Gastrocnemius medialis (tissue), 4 donors: ENCODE results near the gene THSD4. TPM values are rescaled to one million over a fixed set of nuclear protein-coding genes. Genes with fewer than 3 reads are reported as not detected.

Experiments
- ATAC-seq, 2 donors: fragments of 150-250 bp; one replicate each; pipeline ENCODE4 v1.9.1; 2016
- DNase-seq, 2 donors: peaks; one replicate each; pipeline ENCODE4 v3.0.0-alpha.2; 2019
- H3K27ac ChIP-seq, 4 donors: fragments of 200-600 bp; sonication (generic); 1 replicate in 1 of 4; 2 replicates in 3 of 4; pipeline ENCODE4 v1.5.1; 2016 to 2018; ENCODE audit warnings: mild to moderate bottlenecking in 2 of 4, moderate library complexity in 1 of 4
- H3K27me3 ChIP-seq, 3 donors: fragments of 200-600 bp; sonication (generic) in 2 of 3; 1 replicate in 1 of 3; 2 replicates in 2 of 3; pipeline versions ENCODE4 v1.5.1 to v1.6.0; 2016 to 2019; ENCODE audit warnings: mild to moderate bottlenecking in 1 of 3, moderate library complexity in 1 of 3
- H3K36me3 ChIP-seq, 2 donors: fragments of 200-600 bp; sonication (generic) in 1 of 2; one replicate each; pipeline ENCODE4 v1.5.1; 2017 to 2018
- H3K4me1 ChIP-seq, 2 donors: fragments of 200-600 bp; sonication (generic) in 1 of 2; one replicate each; pipeline ENCODE4 v1.5.1; 2016 to 2017; ENCODE audit warnings: mild to moderate bottlenecking in 2 of 2
- H3K4me3 ChIP-seq, 4 donors: fragments of 200-600 bp; sonication (generic) in 3 of 4; 1 replicate in 1 of 4; 2 replicates in 3 of 4; pipeline ENCODE4 v1.5.1; 2016 to 2019; ENCODE audit warnings: mild to moderate bottlenecking in 2 of 4
- H3K9me3 ChIP-seq, 3 donors: fragments of 200-600 bp; sonication (generic) in 2 of 3; 1 replicate in 1 of 3; 2 replicates in 2 of 3; pipeline ENCODE4 v1.5.1; 2016 to 2019
- CTCF ChIP-seq, 5 experiments: fragments of 450-650 bp in 3 of 5; fragments of 200-600 bp in 2 of 5; sonication (generic) in 2 of 5; IDR thresholded peaks in 4 of 5; conservative IDR thresholded peaks in 1 of 5; 1 replicate in 4 of 5; 2 replicates in 1 of 5; pipeline ENCODE4 v1.5.1; 2016 to 2019; ENCODE audit warnings: antibody characterized with exemption in 5 of 5, mild to moderate bottlenecking in 3 of 5, moderate library complexity in 3 of 5
- POLR2A ChIP-seq, 2 donors: fragments of 450-650 bp; IDR thresholded peaks; one replicate each; pipeline ENCODE4 v1.6.1; 2017; ENCODE audit warnings: antibody characterized with exemption in 2 of 2, mild to moderate bottlenecking in 2 of 2, moderate library complexity in 2 of 2
- in situ Hi-C, 4 donors: fragments of 200-750 bp; cut with MboI; loops; one replicate each; pipeline versions ENCODE4 v1.15.0 to v1.8.0; 2017; ENCODE audit warnings: low sequenced_read_pairs in 4 of 4
- intact Hi-C: fragments of 100-400 bp; cut with DNase I; formaldehyde crosslinking; loops from one replicate; pipeline ENCODE4 v1.15.1; 2023; ENCODE audit warnings: low total_unique reads
- total RNA-seq, 4 donors: library from RNA; depleted of rRNA; stranded (reverse); fragments of >200 nt; gene quantifications; one replicate each; pipeline versions ENCODE4 v1.1.0 to v1.2.3, GENCODE V29; 2016

The THSD4 gene
- total RNA-seq, 4 donors from 2014 or later = 0.35 to 3.1 (median 0.60) TPM

GRCh38 chr15:71338265-71338664 is 223.0 kb downstream of the THSD4 start:
- Histone ChIP-seq H3K27me3 (no peaks in the 10 kb centered on the region), H3K4me1 (no peaks in the 10 kb centered on the region), H3K9me3 (no peaks in the 10 kb centered on the region), H3K36me3 (no peaks in the 10 kb centered on the region), H3K4me3 (no peak overlapping the region), H3K27ac (no peak overlapping the region)
- DNase-seq (no peak), ATAC-seq (no peak)
- intact Hi-C loops (no loop called here), in situ Hi-C loops (loop anchor here in 1 of 4 donors (25.0 kb wide), 1 partner anchor 226 kb away; the partner anchor contains the start of gene THSD4)
- TF ChIP-seq CTCF (IDR thresholded peaks at IDR 0.05 in 4 of 5, conservative IDR thresholded peaks at IDR 0.05 in 1 of 5) (no peak), POLR2A (IDR thresholded peaks at IDR 0.05) (no peak)

- no peak for DNase-seq
- Histone ChIP-seq H3K4me1 (no peaks in the 10 kb centered on the region), H3K27me3 (no peaks in the 10 kb centered on the region), H3K27ac (no peak overlapping the region), H3K9me3 (no peaks in the 10 kb centered on the region), H3K36me3 (no peaks in the 10 kb centered on the region), H3K4me3 (no peak overlapping the region)
- ATAC-seq = no peak
- intact Hi-C loops = no loop called here
- in situ Hi-C loops = loop anchor here in 1 of 4 donors (25.0 kb wide), 1 partner anchor 227 kb away; the partner anchor contains the start of gene THSD4
- TF ChIP-seq CTCF (IDR thresholded peaks at IDR 0.05 in 4 of 5, conservative IDR thresholded peaks at IDR 0.05 in 1 of 5) = no peak
- no peak for TF ChIP-seq POLR2A (IDR thresholded peaks at IDR 0.05)
Observed at GRCh38 chr15:71338827-71339542, 223.7 kb downstream of the THSD4 start.

DNA sequence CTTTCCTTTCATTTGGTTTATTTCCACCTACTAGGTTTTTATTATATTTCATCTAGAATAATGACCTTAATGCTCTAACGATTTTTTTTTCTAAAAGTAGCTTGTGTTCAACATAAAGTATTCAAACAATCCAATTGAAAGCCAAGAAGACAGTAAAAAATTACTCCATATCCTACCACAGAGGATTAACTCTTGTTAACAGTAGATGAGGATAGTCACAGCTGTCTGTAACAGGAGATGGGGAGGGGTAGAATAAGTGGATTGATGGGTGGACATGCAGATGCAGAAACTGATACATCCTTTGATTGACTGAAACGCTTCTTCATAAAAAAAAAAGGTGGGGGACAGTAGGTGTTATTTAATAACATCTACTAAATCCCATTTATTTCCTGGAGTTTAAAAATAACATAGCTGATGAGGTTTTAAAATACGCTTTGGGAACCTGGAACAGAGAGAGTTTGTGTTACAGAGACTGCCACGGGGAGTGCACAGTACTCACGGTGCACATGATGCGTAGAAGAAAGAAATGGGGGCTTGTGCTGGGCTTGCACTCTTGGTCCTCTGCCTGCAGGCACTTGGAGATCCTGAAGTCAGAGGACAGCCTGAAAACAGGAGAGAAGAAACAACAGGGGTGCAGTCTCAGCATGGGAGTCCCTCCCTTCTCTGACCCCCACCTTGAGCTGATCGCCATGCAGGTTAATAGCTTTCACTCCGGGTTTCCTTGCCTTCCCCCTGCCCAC is 226.7 kb downstream of the THSD4 start:
- no peak overlapping the region for H3K27ac ChIP-seq
- ATAC-seq (no peak), DNase-seq (no peak)
- H3K9me3 ChIP-seq = no peaks in the 10 kb centered on the region
- intact Hi-C loops = no loop called here
- H3K4me3 ChIP-seq = no peak overlapping the region
- TF ChIP-seq CTCF (IDR thresholded peaks at IDR 0.05 in 4 of 5, conservative IDR thresholded peaks at IDR 0.05 in 1 of 5) = no peak
- no peak for TF ChIP-seq POLR2A (IDR thresholded peaks at IDR 0.05)
- H3K36me3 ChIP-seq = no peaks in the 10 kb centered on the region
- in situ Hi-C loops = loop anchor here in 1 of 4 donors (25.0 kb wide), 1 partner anchor 230 kb away; the partner anchor contains the start of gene THSD4
- no peaks in the 10 kb centered on the region for H3K4me1 ChIP-seq
- no peaks in the 10 kb centered on the region for H3K27me3 ChIP-seq

DNA sequence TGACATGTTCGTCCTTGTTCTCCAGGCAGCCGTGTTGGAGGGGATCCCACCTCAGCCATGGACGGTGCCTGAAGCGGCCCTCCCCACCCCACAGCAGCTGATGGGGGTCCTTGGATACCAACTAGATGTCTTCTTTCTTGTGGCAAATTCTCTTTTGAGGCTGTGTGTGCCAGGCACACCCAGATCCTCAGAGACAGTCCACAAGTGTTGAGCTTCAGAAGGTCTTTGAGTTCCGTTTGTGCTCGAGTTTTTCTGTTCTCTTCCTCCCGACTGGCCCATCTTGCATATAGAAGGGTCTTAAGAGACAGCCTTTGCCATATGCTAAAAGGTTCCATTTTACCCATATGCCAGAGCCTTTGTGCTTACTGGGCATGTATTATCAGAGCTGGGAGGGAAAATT is 227.4 kb downstream of the THSD4 start:
- Histone ChIP-seq H3K4me1 (no peaks in the 10 kb centered on the region), H3K36me3 (no peaks in the 10 kb centered on the region), H3K27ac (no peak overlapping the region), H3K9me3 (no peaks in the 10 kb centered on the region), H3K4me3 (no peak overlapping the region), H3K27me3 (no peaks in the 10 kb centered on the region)
- intact Hi-C loops = no loop called here
- in situ Hi-C loops = loop anchor here in 1 of 4 donors (25.0 kb wide), 1 partner anchor 230 kb away; the partner anchor contains the start of gene THSD4
- DNase-seq = no peak
- ATAC-seq = no peak
- TF ChIP-seq POLR2A (IDR thresholded peaks at IDR 0.05) = no peak
- no peak for TF ChIP-seq CTCF (IDR thresholded peaks at IDR 0.05 in 4 of 5, conservative IDR thresholded peaks at IDR 0.05 in 1 of 5)
